Amniotic epithelial cell (primary cell): ENCODE results near the gene RFX3.
A peak's percentile ranks its signal among the peaks of the same experiment; 100 is the strongest.

Experiments
- DNase-seq: peaks from one replicate; pipeline ENCODE4 v3.0.0-alpha.2; 2010; ENCODE audit warnings: low read depth

Gene RFX3

GRCh38 chr9:3271581-3271980 lies 254.2 kb downstream of the RFX3 start:
- no peak for DNase-seq

- no peak for DNase-seq
These were observed 254.6 kb downstream of the RFX3 start for GRCh38 chr9:3271157-3271556.

- no peak for DNase-seq
These were observed 257.6 kb downstream of the RFX3 start for GRCh38 chr9:3268223-3268622.

- no peak for DNase-seq
These were observed 262.1 kb downstream of the RFX3 start for GRCh38 chr9:3263698-3264097.

GRCh38 chr9:3262826-3263529 lies 262.8 kb downstream of the RFX3 start:
- DNase-seq, result no peak

- no peak for DNase-seq
These were observed 264.3 kb downstream of the RFX3 start for GRCh38 chr9:3261484-3261883.

- peak; percentile 61 for DNase-seq
These were observed 269.1 kb downstream of the RFX3 start for GRCh38 chr9:3256571-3257330.

- DNase-seq, result no peak
These were observed 274.5 kb downstream of the RFX3 start for GRCh38 chr9:3251309-3251708.

- no peak for DNase-seq
These were observed 275.1 kb downstream of the RFX3 start for GRCh38 chr9:3250741-3251140.

GRCh38 chr9:3247211-3247610 lies 278.6 kb downstream of the RFX3 start:
- no peak for DNase-seq

- no peak for DNase-seq
These were observed 279.6 kb downstream of the RFX3 start for GRCh38 chr9:3246241-3246640.

- peak; percentile 33 for DNase-seq
These were observed 280.7 kb downstream of the RFX3 start for GRCh38 chr9:3244963-3245653.

GRCh38 chr9:3243683-3244082 lies 282.1 kb downstream of the RFX3 start:
- DNase-seq, result peak; percentile 46

- DNase-seq, result peak; percentile 51
These were observed 284.5 kb downstream of the RFX3 start for GRCh38 chr9:3241290-3241689.

- DNase-seq, result peak; percentile 60
These were observed 285.0 kb downstream of the RFX3 start for GRCh38 chr9:3240656-3241268.

- DNase-seq, result no peak
These were observed 286.6 kb downstream of the RFX3 start for GRCh38 chr9:3239240-3239639.

GRCh38 chr9:3238236-3238635 lies 287.6 kb downstream of the RFX3 start:
- DNase-seq, result peak; percentile 71

- no peak for DNase-seq
These were observed 288.7 kb downstream of the RFX3 start for GRCh38 chr9:3237121-3237520.

- DNase-seq, result peak; percentile 10
These were observed 290.3 kb downstream of the RFX3 start for GRCh38 chr9:3235497-3235896.

GRCh38 chr9:3224931-3225330 lies 300.9 kb downstream of the RFX3 start:
- no peak for DNase-seq

GRCh38 chr9:3215658-3216057 lies 310.1 kb downstream of the RFX3 start:
- no peak for DNase-seq

- DNase-seq, result no peak
These were observed 311.1 kb downstream of the RFX3 start for GRCh38 chr9:3214741-3215140.
